Amniotic stem cell (primary cell): ENCODE data around the gene RHOG.
A peak's percentile ranks its signal among the peaks of the same experiment; 100 is the strongest.
"Not testable (repeated sequence)": the region's sequence is repeated elsewhere in the genome, so short reads cannot be mapped to it uniquely, and the experiment has no call there.

ENCODE experiments used
- DNase-seq: peaks from one replicate; lab custom pipeline; 2025; lab: John Stamatoyannopoulos, UW

The RHOG gene

DNA sequence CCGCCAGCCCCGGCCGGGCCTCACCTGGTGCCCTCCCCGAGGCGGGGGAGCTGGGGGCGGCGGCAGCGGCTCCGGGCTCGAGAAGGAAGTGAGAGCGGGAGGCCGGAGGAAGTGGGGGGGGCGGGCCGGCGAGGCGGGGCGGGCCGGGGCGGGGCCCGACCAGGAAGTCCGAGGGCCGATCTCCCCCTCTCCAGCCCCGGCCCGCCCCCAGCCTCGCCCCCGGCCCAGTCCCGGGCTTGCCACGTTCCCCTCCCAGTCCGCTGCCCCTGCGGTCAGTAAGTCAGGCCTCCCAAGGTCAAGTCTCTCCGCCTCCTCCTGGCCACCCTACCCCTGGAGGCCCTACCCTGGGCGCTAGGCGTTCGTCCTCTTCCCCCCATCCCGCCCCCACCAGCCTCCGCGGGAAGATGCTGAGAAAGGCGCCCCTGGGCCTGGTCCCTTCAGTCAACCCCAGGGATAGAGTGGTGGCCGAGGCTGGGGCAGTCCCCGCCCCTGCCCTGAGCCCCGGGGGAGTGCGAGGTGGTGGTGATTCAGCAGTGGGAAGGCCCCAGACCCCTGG lies at the start of gene RHOG:
Gene RHOG (minus strand): TSS at position 90 of the 556 bp plus-strand sequence. CDS start 12,821 bp downstream, outside the sequence.
- DNase-seq: peak; percentile 65

DNA sequence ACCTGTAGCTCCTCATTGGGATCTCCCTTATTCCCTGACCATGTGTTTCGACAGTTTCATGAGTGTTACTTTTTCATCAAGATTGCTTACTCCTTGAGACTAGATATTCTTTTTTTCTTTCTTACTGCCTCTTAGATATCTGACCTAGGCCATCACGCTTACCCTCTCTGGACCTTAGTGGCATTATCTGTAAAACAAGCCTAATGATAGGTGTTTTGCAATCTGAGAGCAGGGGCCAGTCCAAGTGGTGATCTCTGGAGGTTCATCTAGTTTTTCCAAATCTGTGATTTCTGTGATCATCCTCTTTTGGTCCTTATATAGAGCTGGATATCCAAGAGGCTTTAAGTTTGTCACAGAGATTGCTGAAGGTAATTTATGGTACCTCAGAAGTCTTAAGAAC lies 49.3 kb upstream of the RHOG start:
- DNase-seq: no peak

DNA sequence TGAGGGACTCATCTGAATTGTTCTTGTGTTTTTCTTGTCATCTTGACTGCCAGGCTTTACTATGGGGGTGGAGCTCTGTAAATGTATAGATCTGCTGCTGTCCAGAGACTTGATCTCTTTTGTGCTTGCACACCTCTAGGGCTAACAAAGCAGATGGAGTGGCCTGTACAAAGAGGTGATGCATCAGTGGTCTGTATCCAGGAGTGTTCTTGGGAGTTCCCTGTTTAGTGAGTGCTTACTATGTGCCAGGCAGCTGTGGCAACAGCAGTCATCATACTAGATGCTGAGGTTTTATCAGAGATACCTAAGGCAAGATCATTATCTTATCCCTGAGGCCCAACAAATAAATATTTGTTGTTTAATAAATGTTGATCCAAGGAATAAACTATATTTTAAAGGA lies 48.1 kb upstream of the RHOG start:
- no peak for DNase-seq

- DNase-seq: no peak
These were observed 46.2 kb upstream of the RHOG start for GRCh38 chr11:3886985-3887384.

DNA sequence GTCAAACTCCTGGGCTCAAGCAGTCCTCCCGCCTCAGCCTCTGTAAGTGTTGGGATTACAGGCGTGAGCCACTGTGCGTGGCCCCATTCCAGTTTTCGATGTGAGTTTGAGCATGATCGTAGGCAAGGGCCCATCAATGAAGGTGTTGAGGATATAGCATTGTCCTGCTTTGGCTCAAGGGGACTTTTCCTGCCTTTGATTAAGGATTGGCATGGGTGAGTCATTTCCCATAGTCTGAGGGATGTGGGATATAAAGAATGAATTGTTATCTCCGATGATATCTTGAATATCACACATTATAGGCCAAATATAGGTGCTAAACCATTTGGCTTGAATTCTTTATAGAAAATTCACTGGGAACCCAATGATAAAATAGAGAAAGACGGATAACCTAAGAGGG lies 45.1 kb upstream of the RHOG start:
- DNase-seq: no peak

DNA sequence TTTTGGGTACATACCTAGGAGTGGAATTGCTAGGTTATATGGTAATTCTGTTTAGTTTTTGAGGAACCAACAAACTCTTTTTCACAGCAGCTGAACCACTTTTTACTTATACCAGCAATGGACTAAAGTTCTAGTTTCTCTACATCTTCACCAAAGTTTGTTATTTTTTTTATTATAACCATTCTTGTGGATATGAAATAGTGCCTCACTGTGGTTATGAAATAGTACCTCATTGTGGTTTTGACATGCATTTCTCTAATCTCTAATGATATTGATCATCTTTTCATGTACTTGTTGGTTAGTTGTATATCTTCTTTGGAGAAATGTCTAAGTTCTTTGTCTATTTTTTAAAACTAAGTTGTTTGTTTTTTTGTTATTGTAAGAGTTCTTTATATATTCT lies 41.9 kb upstream of the RHOG start:
- no peak for DNase-seq

DNA sequence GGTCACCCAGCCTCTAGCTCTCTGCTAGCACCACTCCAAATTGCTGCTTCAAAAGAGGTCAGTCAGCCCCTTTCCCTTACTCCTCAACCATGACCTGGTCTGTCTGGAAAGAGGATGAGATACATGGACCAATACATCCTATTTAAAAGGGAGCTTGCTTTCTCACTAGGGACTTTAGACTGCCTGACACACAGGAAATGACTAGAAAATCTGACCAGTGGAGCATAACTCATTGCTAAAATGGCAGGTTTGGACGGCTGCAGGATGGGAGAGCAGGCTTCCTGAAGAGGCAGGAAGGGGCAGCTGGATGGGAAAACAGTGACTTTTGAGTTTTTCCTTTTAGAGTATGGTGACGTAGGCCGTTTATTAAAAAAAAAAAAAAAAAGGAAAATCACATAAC lies 40.0 kb upstream of the RHOG start:
- DNase-seq: no peak

DNA sequence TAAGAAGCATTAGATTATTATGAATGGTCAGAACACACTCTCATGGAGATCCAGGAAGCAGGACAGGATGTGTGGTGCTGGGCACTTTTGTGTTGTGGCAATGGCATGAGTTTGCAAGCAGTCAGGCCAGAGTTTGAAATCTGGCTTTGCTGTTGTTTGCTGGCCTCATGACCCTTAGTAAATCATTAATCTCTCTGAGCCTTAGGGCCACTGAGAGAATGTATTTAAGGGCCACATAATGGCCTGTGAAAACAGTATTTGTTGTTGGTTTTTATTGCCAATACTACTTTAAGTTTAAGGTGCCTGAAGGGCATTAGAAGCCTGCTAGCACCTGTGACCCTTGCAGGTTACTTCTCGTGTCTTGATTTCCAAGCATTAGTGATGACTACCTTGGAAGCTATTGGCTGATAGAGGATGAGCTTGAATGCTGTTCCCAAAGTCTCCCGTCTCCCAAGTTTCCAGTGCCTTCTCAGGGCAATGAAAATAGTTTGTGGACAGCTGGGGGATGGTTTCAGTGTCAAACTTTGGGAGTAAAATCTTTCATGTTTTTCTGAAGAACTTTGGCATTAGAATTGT lies 39.3 kb upstream of the RHOG start:
- no peak for DNase-seq

DNA sequence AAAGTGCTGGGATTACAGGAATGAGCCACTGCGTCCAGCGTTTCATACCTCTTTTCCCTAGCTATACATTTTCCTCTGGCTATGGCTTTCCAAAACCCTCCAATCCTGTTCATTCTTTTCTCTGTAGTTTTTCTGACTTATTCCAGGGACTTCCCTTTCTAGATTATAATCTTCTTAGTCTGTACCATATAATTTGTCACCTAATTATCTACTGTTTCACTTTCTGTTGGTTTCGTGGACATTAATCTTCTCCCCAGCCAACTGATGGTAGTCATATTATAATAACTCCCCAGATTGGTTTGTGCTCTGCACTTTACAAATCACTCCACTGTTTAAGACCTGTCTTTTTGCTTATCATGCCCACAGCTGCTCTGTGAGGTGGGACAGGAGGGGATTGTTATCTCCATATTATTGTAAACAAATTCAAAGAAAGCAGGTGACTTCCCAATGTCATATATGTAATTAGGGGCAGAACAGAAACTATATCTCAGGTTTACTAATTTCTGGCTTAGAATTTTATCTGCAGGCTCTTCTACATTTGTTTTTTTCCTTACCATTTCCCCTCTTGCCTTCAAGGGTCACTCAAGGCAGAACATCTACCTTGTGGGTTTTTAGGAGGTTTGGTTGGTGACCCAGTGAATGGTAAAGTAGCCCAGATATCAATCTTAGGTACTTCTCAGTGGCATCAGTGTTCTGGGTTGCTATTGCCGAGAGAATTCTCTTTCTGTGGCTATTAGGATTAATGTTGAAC lies 38.6 kb upstream of the RHOG start:
- no peak for DNase-seq

DNA sequence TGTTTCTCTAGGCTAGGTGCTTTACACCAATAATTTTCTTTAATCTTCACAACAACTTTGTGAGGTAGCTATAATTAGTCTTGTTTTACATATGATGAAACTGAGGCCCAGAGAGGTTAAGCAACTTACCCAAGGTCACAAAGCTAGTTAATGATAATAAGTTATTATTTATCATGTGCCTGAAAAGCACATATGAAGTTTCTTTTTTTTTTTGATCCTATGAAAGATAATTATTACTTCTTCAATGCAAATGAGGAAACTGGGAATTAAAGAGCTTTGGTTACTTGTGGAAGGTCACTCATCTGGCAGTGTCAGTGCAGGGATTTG lies 37.5 kb upstream of the RHOG start:
- DNase-seq: no peak

- no peak for DNase-seq
These were observed 36.9 kb upstream of the RHOG start for GRCh38 chr11:3877364-3878257.

DNA sequence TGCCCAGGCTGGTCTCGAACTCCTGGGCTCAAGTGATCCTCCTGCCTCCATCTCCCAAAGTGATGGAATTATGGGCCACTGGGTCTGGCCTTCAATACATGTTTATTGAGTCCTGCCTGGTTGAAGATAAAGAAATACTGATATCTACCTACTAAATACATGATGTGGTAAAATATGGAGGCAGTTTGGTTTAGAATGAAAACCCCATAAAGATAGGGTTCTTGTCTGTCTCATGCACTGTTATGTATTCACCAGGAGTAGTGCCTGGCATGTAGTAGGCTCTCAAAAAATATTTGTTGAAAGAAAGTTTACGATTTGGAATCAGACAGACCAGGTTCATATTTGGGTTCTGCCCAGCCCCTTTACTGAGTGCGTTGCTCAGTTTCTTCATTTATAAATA lies 35.9 kb upstream of the RHOG start:
- no peak for DNase-seq

GRCh38 chr11:3873712-3874349 lies 33.1 kb upstream of the RHOG start:
- DNase-seq: no peak

GRCh38 chr11:3867209-3868091 lies 26.7 kb upstream of the RHOG start:
- DNase-seq: no peak

DNA sequence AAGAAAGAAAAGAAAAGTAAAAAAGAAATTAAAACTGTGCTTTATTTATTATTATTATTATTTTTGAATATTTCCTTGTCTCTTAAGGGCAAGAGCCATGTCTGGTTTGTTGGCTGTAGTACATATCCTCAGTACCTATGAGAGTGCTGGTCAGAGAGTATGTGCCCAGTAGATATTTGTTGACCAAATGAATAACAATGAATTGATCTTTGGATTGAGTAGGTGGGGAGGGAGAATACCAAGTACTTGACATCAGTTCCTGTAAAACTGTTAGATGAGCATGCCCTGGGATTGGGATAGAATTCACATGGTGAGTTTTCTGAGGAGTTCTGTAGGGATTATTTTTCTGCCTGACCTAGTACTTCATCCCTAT lies 26.1 kb upstream of the RHOG start:
- no peak for DNase-seq

GRCh38 chr11:3866206-3866605 lies 25.4 kb upstream of the RHOG start:
- no peak for DNase-seq

DNA sequence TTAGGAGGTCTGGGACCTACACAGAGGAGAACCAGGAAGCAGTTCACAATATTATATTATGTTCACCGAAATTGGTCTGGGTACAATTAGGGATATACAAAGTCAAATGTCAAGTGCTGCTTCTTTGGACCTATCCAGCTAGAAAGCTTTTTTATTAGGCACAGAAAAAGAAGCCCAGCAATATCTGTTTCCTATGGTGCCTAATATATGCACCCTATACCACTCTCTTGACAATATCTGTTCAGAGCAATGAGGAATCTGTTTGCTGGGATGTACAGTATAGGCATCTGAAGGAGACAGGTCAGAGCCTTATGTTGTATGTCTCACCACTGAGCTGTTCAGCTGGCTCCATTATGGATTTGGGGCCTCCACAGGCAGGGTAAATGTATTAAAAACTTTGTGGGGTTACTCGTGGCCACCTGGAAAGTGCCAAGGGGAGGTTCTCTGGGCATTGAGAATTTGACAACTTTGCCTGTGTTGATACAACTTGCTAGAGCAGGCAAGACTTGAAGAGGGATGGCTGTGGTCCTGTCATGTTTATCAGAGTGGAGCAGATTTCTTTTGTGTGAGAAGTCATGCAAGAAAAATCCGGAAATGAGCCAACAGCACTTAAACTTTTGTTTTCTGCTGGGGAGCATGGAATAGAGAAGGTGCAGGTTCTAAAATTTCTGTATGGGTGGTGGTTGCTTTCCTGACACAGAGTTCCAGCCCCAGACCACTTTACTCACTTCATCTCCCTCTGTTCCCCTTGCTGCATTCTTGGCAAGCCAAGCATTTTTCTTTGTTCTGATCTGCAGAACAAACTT lies 24.8 kb upstream of the RHOG start:
- DNase-seq: no peak

DNA sequence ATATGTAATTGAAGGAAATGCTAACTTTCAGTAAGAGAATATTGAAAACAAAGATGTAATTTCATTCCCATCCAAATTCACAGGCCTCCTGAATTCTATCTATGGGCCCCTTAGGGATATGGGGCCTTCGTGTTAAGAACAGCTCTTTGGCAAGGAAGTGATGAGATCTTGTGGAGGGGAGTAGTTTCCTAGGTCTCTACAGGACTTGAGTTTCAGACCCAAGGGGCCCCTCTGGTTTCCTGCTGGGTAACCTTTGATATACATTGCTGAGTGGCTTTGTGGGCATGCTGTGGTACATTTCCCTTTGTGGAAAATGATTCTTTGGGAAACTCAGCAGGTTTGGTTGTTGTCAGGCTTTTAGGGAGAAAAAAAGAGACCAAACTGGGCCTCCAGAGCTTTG lies 20.9 kb upstream of the RHOG start:
- DNase-seq: no peak

GRCh38 chr11:3860898-3861393 lies 20.2 kb upstream of the RHOG start:
- DNase-seq: not testable (repeated sequence)

DNA sequence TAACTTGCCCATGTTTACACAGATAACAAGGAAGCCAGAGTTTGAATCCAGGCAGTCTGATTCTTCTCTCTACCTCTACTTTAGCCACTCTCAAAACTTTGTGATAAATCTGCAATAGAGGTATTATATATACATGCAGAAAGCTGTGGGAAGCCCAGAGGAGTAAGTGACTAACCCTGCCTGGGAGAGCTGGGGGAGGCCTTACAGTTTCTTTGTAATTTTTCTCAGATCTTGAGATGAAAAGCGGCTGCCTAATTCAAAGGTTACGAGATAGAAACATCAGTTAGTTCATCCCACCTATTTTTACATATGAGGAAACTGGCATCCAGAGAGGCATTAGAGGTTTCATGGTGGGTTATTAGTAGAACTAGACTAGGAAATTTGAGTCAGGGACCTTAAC lies 19.6 kb upstream of the RHOG start:
- no peak for DNase-seq
